GM18520 (cell line): ENCODE measurements around the gene SLC44A4.
"Not testable (repeated sequence)": the region's sequence is repeated elsewhere in the genome, so short reads cannot be mapped to it uniquely, and the experiment has no call there.

Source experiments
- ATAC-seq: cut with Tn5 transposase; IDR thresholded peaks from one replicate; pipeline ENCODE4 v1.9.1; 2021; ENCODE audit not compliant: unreplicated experiment

SLC44A4 gene

GRCh38 chr6:31878726-31879125 lies at the start of gene SLC44A4:
SLC44A4 (minus strand) TSS chr6:31878997; CDS start chr6:31878980, 17 bp downstream.
- no peak for ATAC-seq

DNA sequence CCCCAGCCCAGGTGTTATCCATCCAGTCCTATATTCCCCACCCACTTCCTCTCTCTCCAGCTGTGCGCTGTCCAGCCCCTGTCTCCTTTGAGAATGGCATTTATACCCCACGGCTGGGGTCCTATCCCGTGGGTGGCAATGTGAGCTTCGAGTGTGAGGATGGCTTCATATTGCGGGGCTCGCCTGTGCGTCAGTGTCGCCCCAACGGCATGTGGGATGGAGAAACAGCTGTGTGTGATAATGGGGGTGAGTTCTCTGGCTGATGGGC lies 49.8 kb upstream of the SLC44A4 start:
- no peak for ATAC-seq

DNA sequence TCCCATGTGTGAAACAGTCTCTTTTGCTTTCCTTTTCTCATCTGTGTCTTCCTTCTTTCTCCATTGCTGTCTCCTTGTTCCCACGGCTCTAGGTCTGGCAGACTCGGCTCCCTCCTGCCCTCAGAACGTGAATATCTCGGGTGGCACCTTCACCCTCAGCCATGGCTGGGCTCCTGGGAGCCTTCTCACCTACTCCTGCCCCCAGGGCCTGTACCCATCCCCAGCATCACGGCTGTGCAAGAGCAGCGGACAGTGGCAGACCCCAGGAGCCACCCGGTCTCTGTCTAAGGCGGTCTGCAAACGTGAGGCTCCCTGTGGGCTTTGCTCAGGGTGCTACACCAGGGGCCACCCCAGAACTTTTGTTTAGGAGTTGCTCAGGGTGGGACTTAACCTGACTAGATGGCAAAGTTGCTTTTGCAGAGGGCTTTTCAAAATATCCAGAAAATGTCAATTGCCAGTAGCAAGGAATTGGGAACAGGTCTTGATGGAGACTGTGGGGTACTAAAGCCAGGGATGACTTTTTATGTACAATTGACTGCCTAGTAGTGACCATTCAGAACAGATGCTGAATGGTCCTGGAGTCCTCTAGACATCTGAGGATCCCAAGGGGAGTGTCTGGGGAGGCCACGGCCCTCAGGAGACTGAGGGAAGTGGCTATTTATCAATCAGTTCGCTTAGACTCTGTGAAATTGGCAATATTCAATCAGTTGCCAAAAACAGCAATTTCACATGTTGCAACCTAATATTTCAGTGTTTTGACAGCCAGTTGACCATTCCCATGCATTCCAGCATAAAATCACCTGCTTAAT lies 49.3 kb upstream of the SLC44A4 start:
- ATAC-seq = no peak

DNA sequence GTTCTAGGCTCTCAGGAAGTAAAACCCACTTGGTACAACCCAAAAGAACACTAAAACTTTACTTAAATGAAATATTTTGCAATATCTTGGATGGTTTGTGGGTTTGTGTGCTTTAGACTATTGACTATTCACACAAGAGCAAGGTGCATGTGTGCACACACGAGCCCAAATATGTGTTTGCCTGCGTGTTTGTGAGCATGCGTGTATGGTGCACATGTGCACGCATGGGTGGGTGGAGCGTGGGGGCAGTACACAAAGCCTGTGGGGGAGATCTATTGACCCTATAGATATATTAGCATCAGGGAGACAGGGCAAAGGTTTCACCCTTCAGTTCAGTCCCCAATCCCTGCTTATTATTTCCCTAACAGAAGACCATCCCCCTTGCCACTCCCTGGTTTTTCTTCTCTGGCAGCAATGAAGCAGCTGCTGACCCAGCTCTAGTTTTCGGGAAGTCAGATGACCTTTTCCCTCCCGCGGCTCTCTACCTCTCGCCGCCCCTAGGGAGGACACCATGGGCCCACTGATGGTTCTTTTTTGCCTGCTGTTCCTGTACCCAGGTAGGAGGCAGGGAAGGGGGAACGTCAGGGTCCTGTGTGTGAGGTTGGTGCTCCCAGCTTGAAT lies 48.6 kb upstream of the SLC44A4 start, which contains the start of gene C2:
C2 (plus strand) TSS at position 476 of the 621 bp plus-strand sequence; CDS start at position 512, 36 bp downstream.
- no peak for ATAC-seq

GRCh38 chr6:31922942-31923341 lies 44.1 kb upstream of the SLC44A4 start:
- no peak for ATAC-seq

DNA sequence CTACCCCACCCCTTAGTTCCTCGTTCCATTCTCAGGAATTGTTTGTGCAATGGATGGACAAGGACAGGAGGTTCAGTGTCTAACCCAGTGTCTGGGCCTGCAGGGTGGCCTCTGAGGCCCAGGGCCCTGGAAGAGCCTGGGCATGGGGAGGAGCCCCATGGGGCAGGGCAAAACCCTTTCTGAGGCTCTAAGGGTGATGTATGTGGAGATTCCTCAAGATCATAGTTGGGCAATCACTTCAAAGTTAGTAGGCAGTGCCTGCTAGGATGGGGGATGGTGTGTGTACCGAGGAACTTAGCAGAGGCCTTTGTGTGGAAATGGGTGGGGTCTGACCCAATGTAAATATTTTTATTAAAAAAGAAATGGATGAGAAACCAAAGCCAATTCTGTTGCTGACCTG lies 42.0 kb upstream of the SLC44A4 start:
- ATAC-seq = no peak

DNA sequence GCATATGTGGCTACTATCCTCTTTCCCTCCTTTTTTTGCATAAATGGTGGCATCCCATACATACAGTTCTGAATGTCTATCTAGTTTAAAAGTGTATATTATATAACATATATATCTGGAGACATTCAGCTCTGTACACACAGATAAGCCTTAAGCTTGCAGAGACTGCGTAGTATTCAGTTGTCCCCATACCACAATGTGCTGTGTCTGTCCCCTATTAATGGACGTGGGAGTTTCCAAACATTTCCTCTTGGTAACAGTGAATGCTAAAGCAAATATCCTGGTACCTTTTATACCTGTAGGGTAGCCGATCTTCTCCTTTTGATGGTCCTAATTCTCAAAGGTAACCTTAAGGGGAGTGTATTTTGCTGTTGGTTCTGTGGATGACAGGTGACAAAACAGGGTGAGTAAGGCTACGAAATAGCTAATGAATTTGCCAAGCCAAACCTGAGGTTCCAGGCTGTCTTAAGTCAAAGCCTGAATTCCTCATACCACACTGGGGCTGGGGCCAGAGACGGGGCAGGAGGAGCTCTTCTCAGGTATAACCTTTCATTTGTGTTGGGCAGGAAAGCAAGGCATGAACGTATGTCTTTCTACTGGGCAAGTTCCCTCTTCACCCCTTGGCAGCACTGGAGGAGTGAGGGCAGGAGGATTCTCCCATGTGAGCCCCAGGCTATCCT lies 41.0 kb upstream of the SLC44A4 start:
- no peak for ATAC-seq

DNA sequence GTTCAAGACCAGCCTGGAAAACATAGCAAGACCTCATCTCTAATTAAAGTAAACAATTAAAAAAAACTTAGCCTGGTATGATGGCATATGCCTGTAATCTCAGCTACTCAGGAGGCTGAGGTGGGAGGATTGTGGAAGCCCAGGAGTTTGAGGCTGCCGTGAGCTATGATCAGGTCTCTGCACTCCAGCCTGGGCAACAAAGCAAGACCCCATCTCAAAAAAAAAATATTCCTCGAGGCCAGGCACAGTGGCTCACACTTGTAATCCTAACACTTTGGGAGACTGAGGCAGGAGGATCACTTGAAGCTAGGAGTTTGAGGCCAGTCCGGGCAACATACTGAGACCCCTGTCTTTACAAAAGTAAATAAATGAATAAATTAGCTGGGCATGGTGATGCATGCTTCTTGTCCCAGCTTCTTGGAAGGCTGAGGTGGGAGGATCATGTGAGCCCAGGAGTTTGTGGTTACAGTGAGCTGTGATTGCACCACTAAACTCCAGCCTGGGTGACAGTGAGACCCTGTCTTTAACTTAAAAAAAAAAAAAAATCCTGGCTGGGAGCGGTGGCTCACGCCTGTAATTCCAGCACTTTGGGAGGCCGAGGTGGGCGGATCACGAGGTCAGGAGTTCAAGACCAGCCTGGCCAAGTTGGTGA lies 39.4 kb upstream of the SLC44A4 start:
- no peak for ATAC-seq

DNA sequence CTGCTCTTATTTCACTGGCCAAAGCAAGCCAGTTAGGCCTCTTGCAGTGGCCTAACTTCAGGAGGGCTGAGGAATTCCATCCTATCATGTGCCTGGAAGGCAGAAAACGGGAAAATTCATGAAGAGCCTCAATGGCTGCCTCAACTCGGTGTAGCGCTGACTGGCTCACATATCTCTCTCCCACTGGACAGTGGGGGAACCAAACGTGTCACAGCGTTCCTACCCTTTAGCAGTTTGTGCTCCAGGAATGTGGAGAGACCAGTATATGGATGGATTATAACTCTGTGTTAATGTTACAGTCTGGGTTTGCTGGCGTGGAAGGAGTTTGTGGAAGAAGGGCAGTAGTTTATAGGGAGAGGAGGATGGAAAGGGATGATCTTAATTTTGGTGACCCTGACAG lies 37.0 kb upstream of the SLC44A4 start:
- no peak for ATAC-seq

DNA sequence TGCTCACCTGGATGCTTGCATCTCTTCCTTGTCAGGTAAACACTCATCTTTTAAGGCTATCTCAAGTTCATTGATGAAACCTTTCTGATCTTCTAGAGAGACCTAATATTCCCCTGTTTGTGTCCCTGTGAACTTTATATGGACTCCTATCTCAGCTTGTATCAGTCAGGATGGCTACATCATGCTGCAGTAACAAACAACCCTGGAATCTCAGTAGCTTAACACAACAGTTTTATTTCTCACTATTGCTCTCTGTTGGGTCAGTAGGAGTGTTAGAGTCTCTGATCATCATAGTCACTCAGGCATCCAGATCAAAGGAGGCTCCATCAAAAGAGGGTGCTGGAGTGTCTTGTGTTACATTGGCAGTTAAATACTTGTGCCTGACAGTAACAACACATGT lies 36.6 kb upstream of the SLC44A4 start:
- ATAC-seq = no peak

GRCh38 chr6:31911826-31912585 lies 33.2 kb upstream of the SLC44A4 start:
- ATAC-seq = no peak

DNA sequence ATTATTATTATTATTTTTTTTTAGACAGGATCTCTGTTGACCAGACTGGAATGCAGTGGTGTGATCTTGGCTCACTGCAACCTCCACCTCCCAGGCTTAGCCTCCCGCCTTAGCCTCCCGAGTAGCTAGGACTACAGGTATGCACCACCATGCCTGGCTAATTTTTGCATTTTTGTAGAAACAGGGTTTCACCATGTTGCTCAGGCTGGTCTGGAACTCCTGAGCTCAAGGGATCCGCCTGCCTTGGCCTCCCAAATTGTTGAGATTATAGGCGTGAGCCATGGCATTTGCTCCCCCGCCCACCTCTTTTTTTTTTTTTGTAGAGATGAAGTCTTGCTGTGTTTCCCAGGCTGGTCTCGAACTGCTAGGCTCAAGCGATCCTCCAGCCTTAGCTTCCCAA lies 30.5 kb upstream of the SLC44A4 start:
- ATAC-seq = not testable (repeated sequence)

DNA sequence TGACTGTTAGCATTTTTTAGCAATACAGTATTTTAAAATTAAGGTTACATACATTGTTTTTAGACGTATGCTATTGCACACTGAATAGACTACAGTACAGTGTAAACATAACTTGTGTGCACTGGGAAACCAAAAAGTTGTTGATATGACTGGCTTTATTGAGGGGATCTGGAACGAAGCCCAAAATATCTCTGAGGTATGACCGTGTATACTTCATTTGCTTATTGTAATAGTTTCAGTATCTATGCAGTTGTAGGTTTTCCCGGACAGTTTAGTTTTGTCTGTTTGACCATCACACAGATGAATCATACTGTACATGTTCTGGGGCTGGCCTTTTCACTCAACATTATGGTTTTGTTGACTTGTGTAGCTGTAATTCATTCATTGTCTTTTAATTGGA lies 30.0 kb upstream of the SLC44A4 start:
- ATAC-seq = peak; percentile 58

DNA sequence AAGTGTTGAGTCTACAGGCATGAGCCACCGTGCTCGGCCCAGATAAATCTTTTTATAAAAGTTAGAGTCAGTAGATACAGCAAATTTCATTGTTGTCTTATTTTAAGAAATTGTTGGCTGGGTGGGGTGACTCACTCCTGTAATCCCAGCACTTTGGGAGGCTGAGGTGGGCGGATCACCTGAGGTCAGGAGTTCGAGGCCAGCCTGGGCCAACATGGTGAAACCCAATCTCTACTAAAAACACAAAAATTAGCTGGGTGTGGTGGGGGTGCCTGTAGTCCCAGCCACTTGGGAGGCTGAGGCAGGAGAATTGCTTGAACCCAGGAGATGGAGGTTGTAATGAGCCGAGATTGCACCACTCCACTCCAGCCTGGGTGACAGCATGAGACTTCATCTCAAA lies 29.5 kb upstream of the SLC44A4 start:
- not testable (repeated sequence) for ATAC-seq

DNA sequence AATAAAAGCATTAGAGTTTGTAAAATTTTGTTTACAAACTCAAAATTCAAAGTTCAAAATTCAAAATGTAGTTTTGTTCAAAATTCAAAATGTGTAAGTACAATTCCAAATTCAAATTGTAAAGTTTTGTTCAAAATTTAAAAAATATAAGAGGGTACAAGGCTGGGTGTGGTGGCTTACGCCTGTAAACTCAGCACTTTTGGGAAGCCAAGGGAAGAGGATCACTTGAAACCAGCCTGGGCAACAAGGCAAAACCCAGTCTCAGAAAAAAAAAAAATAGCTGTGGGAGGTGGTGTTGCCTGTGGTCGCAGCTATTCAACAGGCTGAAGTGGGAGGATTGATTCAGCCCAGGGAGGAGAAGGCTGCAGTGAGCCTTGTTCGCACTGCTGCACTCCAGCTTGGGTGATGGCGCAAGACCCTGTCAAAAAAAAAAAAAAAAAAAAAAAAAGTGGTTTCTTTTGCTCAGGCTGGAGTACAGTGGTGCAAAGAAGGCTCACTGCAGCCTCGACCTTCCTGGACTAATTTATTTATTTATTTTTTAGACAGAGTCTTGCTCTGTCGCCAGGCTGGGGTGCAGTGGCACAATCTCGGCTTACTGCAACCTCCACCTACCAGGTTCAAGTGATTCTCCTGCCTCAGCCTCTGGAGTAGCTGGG lies 28.5 kb upstream of the SLC44A4 start:
- no peak for ATAC-seq

DNA sequence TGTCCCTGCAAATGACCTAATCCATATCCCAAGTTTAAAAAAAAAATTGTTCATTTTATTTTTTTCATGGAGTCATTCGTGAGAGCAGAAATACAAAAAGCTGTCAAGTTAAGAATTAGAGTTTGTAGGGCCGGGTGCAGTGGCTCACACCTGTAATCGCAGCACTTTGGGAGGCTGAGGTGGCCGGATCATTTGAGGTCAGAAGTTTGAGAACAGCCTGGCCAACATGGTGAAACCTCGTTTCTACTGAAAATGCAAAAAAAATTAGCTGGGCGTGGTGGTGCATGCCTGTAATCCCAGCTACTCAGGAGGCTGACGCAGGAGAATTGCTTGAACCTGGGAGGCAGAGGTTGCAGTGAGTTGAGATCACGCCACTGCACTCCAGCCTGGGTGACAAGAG lies 27.9 kb upstream of the SLC44A4 start:
- not testable (repeated sequence) for ATAC-seq

DNA sequence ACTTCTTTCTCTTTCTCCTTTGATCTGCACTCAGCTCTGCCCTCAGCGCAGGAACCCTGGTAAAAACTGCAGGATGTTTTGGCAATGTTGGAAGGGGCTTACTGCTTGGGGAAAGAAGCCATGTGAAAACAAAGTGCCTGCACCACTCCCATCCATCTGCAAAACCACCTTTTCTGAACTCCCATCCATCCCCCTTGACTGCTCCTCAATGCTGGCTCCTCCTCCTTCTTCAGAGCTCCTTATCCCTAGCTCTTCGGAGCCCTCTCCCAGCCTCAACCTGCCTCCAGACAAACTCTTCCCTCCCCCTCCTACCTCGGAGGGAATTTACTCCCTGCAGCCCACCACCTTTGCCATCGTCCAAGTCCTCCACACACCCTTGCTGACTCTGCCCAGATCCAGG lies 27.3 kb upstream of the SLC44A4 start:
- ATAC-seq = no peak

- ATAC-seq = no peak
Measured at GRCh38 chr6:31905041-31905440, 26.2 kb upstream of the SLC44A4 start.

DNA sequence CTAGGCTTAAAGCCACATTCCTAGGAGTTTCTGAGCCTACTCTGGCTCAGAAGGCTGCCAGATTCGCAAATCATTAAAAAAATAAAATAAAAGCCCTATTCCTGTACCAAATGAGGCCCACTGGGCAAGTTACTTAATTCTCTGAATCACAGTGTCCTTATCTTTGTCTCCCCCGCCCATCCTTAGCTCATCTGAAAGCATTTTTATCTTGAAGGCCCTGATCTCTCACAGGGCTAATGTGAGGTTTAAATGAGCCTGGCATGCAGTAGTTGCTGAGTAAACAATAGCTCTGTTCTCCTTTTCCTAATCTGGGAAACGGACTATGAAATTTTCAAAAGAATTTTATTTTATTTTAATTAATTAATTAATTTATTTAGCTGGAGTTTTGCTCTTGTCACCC lies 25.2 kb upstream of the SLC44A4 start:
- ATAC-seq = no peak

- peak; percentile 42 for ATAC-seq
Measured at GRCh38 chr6:31901953-31902643, 23.3 kb upstream of the SLC44A4 start, which contains the start of gene ZBTB12. ZBTB12 (minus strand) TSS chr6:31902086; CDS start chr6:31901305, 781 bp downstream.
